ENCODE data around the gene UBR3. TPM values are rescaled to one million over a fixed set of nuclear protein-coding genes. Genes with fewer than 3 reads are reported as not detected.

UBR3 gene
- total and polyA plus RNA-seq, 2 of the 4 experiments (the other 2 are of a cell fraction): 10.0 to 33.9 TPM

DNA sequence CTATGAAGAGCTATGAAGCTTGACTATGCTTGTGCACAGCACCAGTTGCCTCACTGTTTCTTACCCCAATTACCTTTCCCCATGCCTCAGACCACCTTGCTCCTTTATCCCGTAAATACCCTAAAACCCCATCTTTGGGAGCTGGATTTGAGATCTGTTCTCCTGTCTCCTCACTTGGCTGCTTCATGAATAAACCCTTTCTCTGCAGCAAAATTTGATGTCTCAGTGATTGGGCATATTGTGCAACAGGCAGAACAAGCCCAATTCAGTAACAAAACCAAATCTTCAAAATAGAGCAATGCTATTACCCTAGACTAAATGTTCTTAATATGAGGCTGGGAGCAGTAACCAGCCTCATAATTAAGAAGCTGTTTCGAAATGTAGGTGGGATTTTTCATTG, 32.1 kb upstream of the UBR3 start:
- Histone ChIP-seq H3K4ac (ENCODE audit: low read depth, low read length) (no peak overlapping the region), H4K5ac (ENCODE audit: low read depth, low read length) (no peak overlapping the region), H3K27me3 (ENCODE audit: control insufficient read depth, insufficient read depth, low read length) (no peaks in the 10 kb centered on the region), H2BK15ac (ENCODE audit: low read depth, low read length) (no peak overlapping the region), H3K14ac (replicated peaks; ENCODE audit: low read depth, low read length) (no peak overlapping the region), H2BK120ac (ENCODE audit: low read depth, low read length) (no peak overlapping the region), H4K8ac (ENCODE audit: low read depth in 2 of 2, low read length in 2 of 2) (no peak overlapping the region), H3K4me3 (ENCODE audit: insufficient read depth, low read depth, low read length) (no peak overlapping the region), H2AK5ac (ENCODE audit: low read depth, low read length) (no peak overlapping the region), H3K9me1 (ENCODE audit: insufficient read depth, low read length) (no peaks in the 10 kb centered on the region), H3K36me3 (ENCODE audit: control insufficient read depth, insufficient read depth, low read length) (no peaks in the 10 kb centered on the region), H3K56ac (ENCODE audit: extremely low read depth, insufficient read depth, low read length) (no peak overlapping the region), H3K9me3 (ENCODE audit: control insufficient read depth, insufficient read depth, low read length) (no peaks in the 10 kb centered on the region), H3K23ac (ENCODE audit: low read depth, low read length) (no peak overlapping the region), H3K79me1 (ENCODE audit: low read depth in 1 of 2, low read length in 2 of 2) (peaks cover 0 to 4% of the 10 kb centered on the region in 2 experiments; a peak in 1 of 4 replicates), H3K27ac (ENCODE audit: insufficient read depth, low read length) (no peak overlapping the region), H4K91ac (ENCODE audit: insufficient read depth, low read depth, low read length) (no peak overlapping the region), H2AFZ (replicated peaks; ENCODE audit: low read length, poor library complexity) (no peak overlapping the region), H3K4me2 (ENCODE audit: low read depth, low read length) (no peak overlapping the region), H2AK9ac (replicated peaks; ENCODE audit: low read depth, low read length, poor library complexity) (no peak overlapping the region), H4K20me1 (ENCODE audit: insufficient read depth, low read length) (no peaks in the 10 kb centered on the region), H2BK5ac (ENCODE audit: low read depth, low read length, poor library complexity, severe bottlenecking) (no peak overlapping the region), H3K4me1 (ENCODE audit: control insufficient read depth, insufficient read depth, low read length) (no peaks in the 10 kb centered on the region), H3K18ac (ENCODE audit: low read depth, low read length) (no peak overlapping the region), H2BK20ac (ENCODE audit: low read depth, low read length) (no peak overlapping the region), H3K9ac (ENCODE audit: low read depth, low read length) (no peak overlapping the region)
- no peak for TF ChIP-seq NFE2L2 (IDR thresholded peaks at IDR 0.05; ENCODE audit: low read depth, low read length)
- TF ChIP-seq CEBPB (IDR thresholded peaks at IDR 0.05; ENCODE audit: low read depth, low read length): peak; percentile 48
- no peak for ATAC-seq (ENCODE audit: low read depth)
- ChIA-PET POLR2A (ENCODE audit: unreplicated experiment) (no interaction called here), CTCF (interaction anchor here (0.6 kb wide), 2 partner anchors 96 to 1002 kb away, joined by 5 to 6 read pairs; no protein-coding TSS in a partner anchor)
- in situ Hi-C loops (cut with MboI; ENCODE audit: low sequenced_read_pairs): no loop called here
- no peak for DNase-seq
- no TSS peak for BruUV-seq (replicated peaks)
- intact Hi-C loops (cut with micrococcal nuclease): loop anchor here (10.0 kb wide), 1 partner anchor 220 kb away; the partner anchor contains the start of gene FASTKD1
- WGBS, 2 experiments (ENCODE audit: extremely low coverage in 2 of 2, insufficient read length in 1 of 2): 0% methylated on average over 1 of the region's 2 CpGs; no CpG with 5 or more reads in 1 of the 2 experiments
- dilution Hi-C loops (cut with HindIII; ENCODE audit: low sequenced_read_pairs, unreplicated experiment): no loop called here
